Colonic mucosa (tissue), 4 donors: ENCODE measurements around the gene GCC2. TPM values are rescaled to one million over a fixed set of nuclear protein-coding genes. Genes with fewer than 3 reads are reported as not detected.
A peak's percentile ranks its signal among the peaks of the same experiment; 100 is the strongest.
"Not testable (repeated sequence)": the region's sequence is repeated elsewhere in the genome, so short reads cannot be mapped to it uniquely, and the experiment has no call there.

ENCODE experiments used
- DNase-seq: peaks from one replicate; pipeline ENCODE4 v3.0.0-alpha.2; 2020
- H3K27ac ChIP-seq: fragments of 200-600 bp; one replicate; pipeline ENCODE4 v1.8.0; 2021
- H3K27me3 ChIP-seq: fragments of 200-600 bp; one replicate; pipeline ENCODE4 v1.8.0; 2021
- H3K36me3 ChIP-seq: fragments of 200-600 bp; one replicate; pipeline ENCODE4 v1.8.0; 2021
- H3K4me1 ChIP-seq: fragments of 200-600 bp; one replicate; pipeline ENCODE4 v1.8.0; 2021; ENCODE audit warnings: mild to moderate bottlenecking
- H3K4me3 ChIP-seq: fragments of 200-600 bp; one replicate; pipeline ENCODE4 v1.8.0; 2021
- H3K9ac ChIP-seq, 2 donors: one replicate each; pipeline ENCODE4 v1.7.0; 2013; ENCODE audit warnings: control low read depth in 2 of 2, low read depth in 2 of 2, low read length in 2 of 2
- H3K9me3 ChIP-seq: fragments of 200-600 bp; one replicate; pipeline ENCODE4 v1.8.0; 2021
- intact Hi-C: fragments of 100-400 bp; cut with DNase I; formaldehyde crosslinking; loops from one replicate; pipeline ENCODE4 v1.14.1; 2022
- total RNA-seq, 2 donors: library from RNA; stranded (reverse); fragmentation: NEBNext Ultra II Directional in 1 of 2; extraction: Animal tissue kit (Norgen Biotek cat#: 25700) in 1 of 2; gene quantifications; one replicate each; pipeline ENCODE4 v1.2.1, GENCODE V29; 2021
- TF ChIP-seq, protein P1 (sequence below): fragments of 200-600 bp; IDR thresholded peaks from one replicate; pipeline ENCODE4 v1.8.0; 2022; ENCODE audit warnings: antibody characterized with exemption, mild to moderate bottlenecking
- donor health status: healthy.
- donor health status: DM: no; HTN: no; CAD: no.
- donor health status: DM: no; HTN: no; CAD: no.

The GCC2 gene
- total RNA-seq, 2 donors from 2014 or later: 57.9 to 101 TPM

DNA sequence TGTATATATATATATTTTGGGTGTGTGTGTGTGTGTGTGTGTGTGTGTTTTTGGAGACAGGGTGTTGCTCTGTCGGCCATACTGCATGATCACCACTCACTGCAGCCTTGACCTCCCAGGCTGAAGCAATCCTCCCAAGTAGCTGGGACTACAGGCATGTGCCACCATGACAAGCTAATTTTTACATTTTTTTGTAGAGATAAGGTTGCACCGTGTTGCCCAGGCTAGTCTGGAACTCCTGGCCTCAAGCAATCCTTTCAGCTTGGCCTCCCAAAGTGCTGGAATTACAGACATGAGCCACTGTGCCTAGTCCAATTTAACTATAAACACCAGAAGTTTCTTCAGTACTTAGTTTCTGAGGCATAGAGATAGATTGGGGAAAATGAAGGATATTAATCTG is 103.6 kb downstream of the GCC2 start:
- no peak overlapping the region for H3K27ac ChIP-seq
- no peaks in the 10 kb centered on the region for H3K27me3 ChIP-seq
- intact Hi-C loops: no loop called here
- H3K9ac ChIP-seq: peak overlapping the region in 1 of 2 donors; percentile 19
- DNase-seq: no peak
- no peaks in the 10 kb centered on the region for H3K36me3 ChIP-seq
- H3K4me1 ChIP-seq: no peaks in the 10 kb centered on the region
- TF ChIP-seq, protein P1, sequence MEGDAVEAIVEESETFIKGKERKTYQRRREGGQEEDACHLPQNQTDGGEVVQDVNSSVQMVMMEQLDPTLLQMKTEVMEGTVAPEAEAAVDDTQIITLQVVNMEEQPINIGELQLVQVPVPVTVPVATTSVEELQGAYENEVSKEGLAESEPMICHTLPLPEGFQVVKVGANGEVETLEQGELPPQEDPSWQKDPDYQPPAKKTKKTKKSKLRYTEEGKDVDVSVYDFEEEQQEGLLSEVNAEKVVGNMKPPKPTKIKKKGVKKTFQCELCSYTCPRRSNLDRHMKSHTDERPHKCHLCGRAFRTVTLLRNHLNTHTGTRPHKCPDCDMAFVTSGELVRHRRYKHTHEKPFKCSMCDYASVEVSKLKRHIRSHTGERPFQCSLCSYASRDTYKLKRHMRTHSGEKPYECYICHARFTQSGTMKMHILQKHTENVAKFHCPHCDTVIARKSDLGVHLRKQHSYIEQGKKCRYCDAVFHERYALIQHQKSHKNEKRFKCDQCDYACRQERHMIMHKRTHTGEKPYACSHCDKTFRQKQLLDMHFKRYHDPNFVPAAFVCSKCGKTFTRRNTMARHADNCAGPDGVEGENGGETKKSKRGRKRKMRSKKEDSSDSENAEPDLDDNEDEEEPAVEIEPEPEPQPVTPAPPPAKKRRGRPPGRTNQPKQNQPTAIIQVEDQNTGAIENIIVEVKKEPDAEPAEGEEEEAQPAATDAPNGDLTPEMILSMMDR: no peak
- H3K4me3 ChIP-seq: no peak overlapping the region
- H3K9me3 ChIP-seq: no peaks in the 10 kb centered on the region

DNA sequence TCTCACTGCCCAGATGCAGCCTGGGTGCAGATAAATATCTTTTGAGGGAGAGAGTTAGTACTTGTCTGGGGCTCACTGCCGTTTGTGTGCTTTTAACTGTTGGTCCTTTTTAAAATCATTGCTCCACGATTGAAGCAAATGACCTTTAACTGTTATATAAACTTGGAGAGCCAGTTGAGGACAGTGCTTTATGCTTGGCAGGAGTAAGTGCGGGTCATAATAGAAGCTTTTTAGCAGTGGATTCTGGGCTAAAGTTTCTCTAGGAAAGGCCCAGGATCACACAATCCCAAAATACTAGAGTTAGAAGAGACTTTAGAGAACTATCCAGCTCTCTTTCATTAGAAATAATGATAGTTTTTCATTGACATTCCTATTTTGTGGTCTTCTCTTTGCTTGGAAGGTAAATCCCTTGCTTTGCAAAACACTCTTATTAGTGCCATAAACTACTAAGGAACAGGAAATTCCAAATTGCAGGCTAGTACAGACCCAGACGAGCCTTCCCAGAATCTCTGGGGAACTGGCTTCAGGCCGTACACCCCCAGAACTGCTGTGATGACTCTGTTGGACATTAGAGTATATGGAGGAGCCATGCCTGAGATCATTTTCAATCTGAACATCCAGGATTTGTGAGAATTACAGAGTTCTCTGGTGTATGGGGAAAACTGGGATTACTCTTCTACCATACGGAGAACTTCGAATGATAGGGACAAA is 104.4 kb downstream of the GCC2 start:
- no peaks in the 10 kb centered on the region for H3K9me3 ChIP-seq
- H3K36me3 ChIP-seq: no peaks in the 10 kb centered on the region
- intact Hi-C loops: no loop called here
- no peak for DNase-seq
- no peak overlapping the region for H3K27ac ChIP-seq
- TF ChIP-seq, protein P1: no peak
- no peaks in the 10 kb centered on the region for H3K27me3 ChIP-seq
- no peak overlapping the region for H3K9ac ChIP-seq
- H3K4me3 ChIP-seq: no peak overlapping the region
- H3K4me1 ChIP-seq: no peaks in the 10 kb centered on the region

DNA sequence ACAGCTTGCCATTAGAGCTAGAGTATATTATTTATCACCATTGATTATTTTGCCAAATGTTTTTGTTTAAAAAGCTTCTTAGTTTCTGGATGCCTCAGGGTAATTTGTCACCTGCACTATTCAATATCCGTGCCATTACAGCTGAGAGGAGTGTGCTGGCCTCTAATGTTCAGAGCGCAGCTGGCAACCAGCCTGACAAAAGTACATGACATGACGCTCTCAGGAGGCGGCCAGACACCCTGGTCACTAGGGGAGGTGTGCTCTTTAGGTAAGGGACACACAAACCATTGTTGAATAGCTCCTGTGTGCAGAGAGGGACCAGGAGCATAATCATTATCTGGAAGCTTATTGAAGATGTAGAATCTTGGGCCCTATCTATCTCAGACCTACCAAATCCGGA is 105.5 kb downstream of the GCC2 start:
- no peaks in the 10 kb centered on the region for H3K36me3 ChIP-seq
- H3K9ac ChIP-seq: no peak overlapping the region
- TF ChIP-seq, protein P1: no peak
- no peaks in the 10 kb centered on the region for H3K4me1 ChIP-seq
- intact Hi-C loops: no loop called here
- no peak overlapping the region for H3K4me3 ChIP-seq
- H3K9me3 ChIP-seq: no peaks in the 10 kb centered on the region
- no peak for DNase-seq
- no peak overlapping the region for H3K27ac ChIP-seq
- no peaks in the 10 kb centered on the region for H3K27me3 ChIP-seq

DNA sequence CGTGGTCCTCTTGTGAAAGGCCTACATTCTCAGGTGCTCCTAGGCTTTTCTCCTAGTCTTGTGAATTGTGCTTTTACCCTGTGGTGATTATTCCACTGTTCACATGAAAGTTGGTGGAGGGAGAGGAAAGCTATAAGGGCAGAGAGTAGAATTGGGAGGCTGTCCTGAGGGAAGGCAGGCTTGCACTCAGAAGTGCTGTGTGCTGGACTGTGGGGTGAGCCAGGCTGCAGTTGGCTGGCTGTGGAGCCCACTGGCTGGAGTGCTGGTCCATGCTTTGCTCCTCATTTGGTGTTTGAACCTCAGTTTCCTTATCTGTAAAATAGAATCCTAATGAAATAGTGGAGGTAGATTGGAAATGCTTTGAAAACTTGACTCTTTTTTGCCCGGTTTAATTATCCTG is 106.6 kb downstream of the GCC2 start:
- Histone ChIP-seq H3K36me3 (no peaks in the 10 kb centered on the region), H3K27ac (no peak overlapping the region), H3K27me3 (no peaks in the 10 kb centered on the region), H3K4me3 (no peak overlapping the region), H3K9ac (no peak overlapping the region), H3K9me3 (no peaks in the 10 kb centered on the region), H3K4me1 (no peaks in the 10 kb centered on the region)
- intact Hi-C loops: no loop called here
- DNase-seq: no peak
- TF ChIP-seq, protein P1: no peak

DNA sequence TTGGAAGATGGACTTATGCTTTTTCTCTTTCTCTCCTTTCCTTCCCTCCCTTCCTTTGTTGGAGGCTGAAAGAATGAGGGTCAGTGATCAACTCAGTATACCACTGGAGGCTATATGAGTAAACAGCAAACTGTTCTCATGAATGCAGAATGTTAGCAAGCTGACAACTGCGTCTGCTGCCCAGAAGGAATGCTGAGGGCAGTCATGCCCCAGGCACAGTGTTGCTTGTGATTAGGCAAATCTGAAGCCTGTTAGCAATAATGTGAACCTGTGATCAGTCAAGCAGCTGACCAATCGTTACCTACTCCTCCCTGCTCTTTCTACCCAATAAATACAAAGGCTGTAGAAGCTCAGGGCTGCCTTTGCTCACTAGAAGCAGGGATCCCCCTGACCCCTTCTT is 107.6 kb downstream of the GCC2 start:
- H3K4me1 ChIP-seq, H3K27me3 ChIP-seq, H3K27ac ChIP-seq, intact Hi-C loops, H3K9me3 ChIP-seq, H3K9ac ChIP-seq, H3K4me3 ChIP-seq, H3K36me3 ChIP-seq, DNase-seq: not testable (repeated sequence)

Other genes with a start within 250 kb of the GCC2 start
- 1 to 10 TPM in 1 of 2 donors, under 1 TPM in 1; 0.77 to 1.4 TPM for gene SULT1C3, start 209.2 kb upstream of the GCC2 start, total RNA-seq
- gene SULT1C2, start 160.3 kb upstream of the GCC2 start, total RNA-seq: 1 to 10 TPM; 5.3 to 6.1 TPM
- gene SULT1C4, start 71.3 kb upstream of the GCC2 start, total RNA-seq: 1 to 10 TPM in 1 of 2 donors, under 1 TPM in 1; 0.59 to 2.0 TPM
- 10 to 100 TPM; 34.1 to 50.3 TPM for gene LIMS1, start 85.3 kb downstream of the GCC2 start, total RNA-seq